Neural cell (in vitro differentiated cells): Measurements from ENCODE around the gene BDKRB1. TPM values are rescaled to one million over a fixed set of nuclear protein-coding genes. Genes with fewer than 3 reads are reported as not detected.

ENCODE experiments used
- H2AFZ ChIP-seq: fragments of 200-600, 300-800 bp; sonication (generic), shearing (Covaris generic); 2 replicates; pipeline ENCODE4 v1.6.0; 2014; ENCODE audit warnings: low read depth, mild to moderate bottlenecking, antibody characterized with exemption, low read length, moderate library complexity
- H3F3A ChIP-seq: fragments of 200-600 bp; shearing (Covaris generic); 2 replicates; pipeline ENCODE4 v1.6.1; 2016; ENCODE audit warnings: mild to moderate bottlenecking, moderate library complexity, mixed read lengths, antibody characterized with exemption, low read length; ENCODE audit not compliant: insufficient read depth, poor library complexity, severe bottlenecking
- H3K27ac ChIP-seq: fragments of 200-600, 300-800 bp; sonication (generic), shearing (Covaris generic); 2 replicates; pipeline ENCODE4 v1.5.1; 2014; ENCODE audit warnings: mild to moderate bottlenecking, low read length, moderate library complexity
- H3K27me3 ChIP-seq: fragments of 300-800, 200-600 bp; sonication (generic), shearing (Covaris generic); 2 replicates; pipeline ENCODE4 v1.6.0; 2014; ENCODE audit warnings: mild to moderate bottlenecking, low read depth, low read length, moderate library complexity; ENCODE audit not compliant: insufficient read depth
- H3K36me3 ChIP-seq: fragments of 300-800, 200-600 bp; sonication (generic), shearing (Covaris generic); 2 replicates; pipeline ENCODE4 v1.5.1; 2014; ENCODE audit warnings: mild to moderate bottlenecking, antibody characterized with exemption, low read length, moderate library complexity; ENCODE audit not compliant: insufficient read depth
- H3K4me2 ChIP-seq: fragments of 300-800, 200-600 bp; sonication (generic), shearing (Covaris generic); 2 replicates; pipeline ENCODE4 v1.6.0; 2014; ENCODE audit warnings: mild to moderate bottlenecking, low read length
- H3K4me3 ChIP-seq: fragments of 300-800, 200-600 bp; sonication (generic), shearing (Covaris generic); 2 replicates; pipeline ENCODE4 v1.5.1; 2014; ENCODE audit warnings: mild to moderate bottlenecking, low read length, moderate library complexity
- H3K79me2 ChIP-seq: fragments of 200-600 bp; shearing (Covaris generic); replicated peaks from 2 replicates; pipeline ENCODE4 v1.6.0; 2014; ENCODE audit warnings: mild to moderate bottlenecking, low read length, moderate library complexity; ENCODE audit not compliant: insufficient read depth
- H3K9ac ChIP-seq: fragments of 300-800, 200-600 bp; sonication (generic), shearing (Covaris generic); 2 replicates; pipeline ENCODE4 v1.6.1; 2016; ENCODE audit warnings: mild to moderate bottlenecking, low read length, mixed read lengths
- H3K9me2 ChIP-seq: fragments of 200-600 bp; shearing (Covaris generic); 2 replicates; pipeline ENCODE4 v1.6.1; 2016; ENCODE audit warnings: mild to moderate bottlenecking, low read length, mixed read lengths; ENCODE audit not compliant: insufficient read depth
- H3K9me3 ChIP-seq: fragments of 200-600, 300-800 bp; sonication (generic), shearing (Covaris generic); 2 replicates; pipeline ENCODE4 v1.6.1; 2016; ENCODE audit warnings: mild to moderate bottlenecking, mixed run types, low read length, moderate library complexity, mixed read lengths
- H4K20me1 ChIP-seq: fragments of 200-600 bp; shearing (Covaris generic); 2 replicates; pipeline ENCODE4 v1.6.1; 2016; ENCODE audit warnings: mild to moderate bottlenecking, mixed run types; ENCODE audit not compliant: insufficient read depth
- EP300 ChIP-seq: fragments of 450-650 bp; conservative IDR thresholded peaks from 2 replicates; pipeline ENCODE4 v1.6.1; 2014; ENCODE audit warnings: antibody characterized with exemption, mild to moderate bottlenecking, moderate library complexity; ENCODE audit not compliant: poor library complexity, severe bottlenecking
- EZH2 ChIP-seq: fragments of 200-600, 300-800 bp; shearing (Covaris generic), sonication (generic); IDR thresholded peaks from 2 replicates; pipeline ENCODE4 v1.6.1; 2014; ENCODE audit warnings: antibody characterized with exemption, low read length, borderline replicate concordance, mild to moderate bottlenecking; ENCODE audit not compliant: insufficient read depth, poor library complexity, severe bottlenecking
- MXI1 ChIP-seq: fragments of 450-650 bp; conservative IDR thresholded peaks from 2 replicates; pipeline ENCODE4 v1.6.1; 2014; ENCODE audit warnings: antibody characterized with exemption, mild to moderate bottlenecking; ENCODE audit not compliant: poor library complexity, severe bottlenecking
- POLR2AphosphoS5 ChIP-seq: IDR thresholded peaks from 2 replicates; pipeline ENCODE4 v1.6.1; 2012
- RAD21 ChIP-seq: fragments of 450-650 bp; conservative IDR thresholded peaks from 2 replicates; pipeline ENCODE4 v1.6.1; 2014; ENCODE audit warnings: antibody characterized with exemption, mild to moderate bottlenecking, moderate library complexity
- SMC3 ChIP-seq: fragments of 450-650 bp; conservative IDR thresholded peaks from 2 replicates; pipeline ENCODE4 v1.6.1; 2014; ENCODE audit warnings: antibody characterized with exemption, mild to moderate bottlenecking, moderate library complexity; ENCODE audit not compliant: poor library complexity
- TAF1 ChIP-seq: IDR thresholded peaks from 2 replicates; pipeline ENCODE4 v1.6.1; 2012; ENCODE audit warnings: low read depth
- polyA plus RNA-seq: library from polyadenylated mRNA; depleted of rRNA; stranded (reverse); fragments of >200 nt; gene quantifications from 2 replicates; pipeline ENCODE4 v1.2.3, GENCODE V29; 2014
- TF ChIP-seq, protein P1 (sequence below): fragments of 450-650 bp; IDR thresholded peaks from 2 replicates; pipeline ENCODE4 v1.5.1; 2014; ENCODE audit warnings: antibody characterized with exemption, mild to moderate bottlenecking, moderate library complexity; ENCODE audit not compliant: poor library complexity, severe bottlenecking
- TF ChIP-seq, protein P2 (sequence below): IDR thresholded peaks from 2 replicates; pipeline ENCODE4 v1.6.1; 2012; ENCODE audit warnings: borderline replicate concordance

Gene BDKRB1
- polyA plus RNA-seq, 1 donor from 2014 or later = not detected

GRCh38 chr14:96217376-96217913, 38.6 kb upstream of the BDKRB1 start:
- Histone ChIP-seq H3K9me3 (no peaks in the 10 kb centered on the region), H3F3A (no peaks in the 10 kb centered on the region), H3K4me2 (no peak overlapping the region), H2AFZ (no peak overlapping the region), H3K27me3 (no peaks in the 10 kb centered on the region), H3K4me3 (no peak overlapping the region), H4K20me1 (no peaks in the 10 kb centered on the region), H3K27ac (no peak overlapping the region), H3K9me2 (no peaks in the 10 kb centered on the region), H3K9ac (no peak overlapping the region), H3K36me3 (no peaks in the 10 kb centered on the region), H3K79me2 (no peaks in the 10 kb centered on the region)
- TF ChIP-seq RAD21 (no peak), SMC3 (no peak), MXI1 (no peak)
- TF ChIP-seq, protein P1, sequence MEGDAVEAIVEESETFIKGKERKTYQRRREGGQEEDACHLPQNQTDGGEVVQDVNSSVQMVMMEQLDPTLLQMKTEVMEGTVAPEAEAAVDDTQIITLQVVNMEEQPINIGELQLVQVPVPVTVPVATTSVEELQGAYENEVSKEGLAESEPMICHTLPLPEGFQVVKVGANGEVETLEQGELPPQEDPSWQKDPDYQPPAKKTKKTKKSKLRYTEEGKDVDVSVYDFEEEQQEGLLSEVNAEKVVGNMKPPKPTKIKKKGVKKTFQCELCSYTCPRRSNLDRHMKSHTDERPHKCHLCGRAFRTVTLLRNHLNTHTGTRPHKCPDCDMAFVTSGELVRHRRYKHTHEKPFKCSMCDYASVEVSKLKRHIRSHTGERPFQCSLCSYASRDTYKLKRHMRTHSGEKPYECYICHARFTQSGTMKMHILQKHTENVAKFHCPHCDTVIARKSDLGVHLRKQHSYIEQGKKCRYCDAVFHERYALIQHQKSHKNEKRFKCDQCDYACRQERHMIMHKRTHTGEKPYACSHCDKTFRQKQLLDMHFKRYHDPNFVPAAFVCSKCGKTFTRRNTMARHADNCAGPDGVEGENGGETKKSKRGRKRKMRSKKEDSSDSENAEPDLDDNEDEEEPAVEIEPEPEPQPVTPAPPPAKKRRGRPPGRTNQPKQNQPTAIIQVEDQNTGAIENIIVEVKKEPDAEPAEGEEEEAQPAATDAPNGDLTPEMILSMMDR = no peak
- TF ChIP-seq, protein P2, sequence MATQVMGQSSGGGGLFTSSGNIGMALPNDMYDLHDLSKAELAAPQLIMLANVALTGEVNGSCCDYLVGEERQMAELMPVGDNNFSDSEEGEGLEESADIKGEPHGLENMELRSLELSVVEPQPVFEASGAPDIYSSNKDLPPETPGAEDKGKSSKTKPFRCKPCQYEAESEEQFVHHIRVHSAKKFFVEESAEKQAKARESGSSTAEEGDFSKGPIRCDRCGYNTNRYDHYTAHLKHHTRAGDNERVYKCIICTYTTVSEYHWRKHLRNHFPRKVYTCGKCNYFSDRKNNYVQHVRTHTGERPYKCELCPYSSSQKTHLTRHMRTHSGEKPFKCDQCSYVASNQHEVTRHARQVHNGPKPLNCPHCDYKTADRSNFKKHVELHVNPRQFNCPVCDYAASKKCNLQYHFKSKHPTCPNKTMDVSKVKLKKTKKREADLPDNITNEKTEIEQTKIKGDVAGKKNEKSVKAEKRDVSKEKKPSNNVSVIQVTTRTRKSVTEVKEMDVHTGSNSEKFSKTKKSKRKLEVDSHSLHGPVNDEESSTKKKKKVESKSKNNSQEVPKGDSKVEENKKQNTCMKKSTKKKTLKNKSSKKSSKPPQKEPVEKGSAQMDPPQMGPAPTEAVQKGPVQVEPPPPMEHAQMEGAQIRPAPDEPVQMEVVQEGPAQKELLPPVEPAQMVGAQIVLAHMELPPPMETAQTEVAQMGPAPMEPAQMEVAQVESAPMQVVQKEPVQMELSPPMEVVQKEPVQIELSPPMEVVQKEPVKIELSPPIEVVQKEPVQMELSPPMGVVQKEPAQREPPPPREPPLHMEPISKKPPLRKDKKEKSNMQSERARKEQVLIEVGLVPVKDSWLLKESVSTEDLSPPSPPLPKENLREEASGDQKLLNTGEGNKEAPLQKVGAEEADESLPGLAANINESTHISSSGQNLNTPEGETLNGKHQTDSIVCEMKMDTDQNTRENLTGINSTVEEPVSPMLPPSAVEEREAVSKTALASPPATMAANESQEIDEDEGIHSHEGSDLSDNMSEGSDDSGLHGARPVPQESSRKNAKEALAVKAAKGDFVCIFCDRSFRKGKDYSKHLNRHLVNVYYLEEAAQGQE = no peak

- H3F3A ChIP-seq = no peaks in the 10 kb centered on the region
- H3K27ac ChIP-seq = no peak overlapping the region
- no peaks in the 10 kb centered on the region for H3K9me2 ChIP-seq
- H3K9ac ChIP-seq = no peak overlapping the region
- H3K4me2 ChIP-seq = no peak overlapping the region
- no peaks in the 10 kb centered on the region for H3K9me3 ChIP-seq
- H3K79me2 ChIP-seq = no peaks in the 10 kb centered on the region
- H3K27me3 ChIP-seq = no peaks in the 10 kb centered on the region
- no peak overlapping the region for H2AFZ ChIP-seq
- H3K4me3 ChIP-seq = no peak overlapping the region
- TF ChIP-seq, protein P2 = no peak
- no peak for TF ChIP-seq RAD21
- TF ChIP-seq EZH2 = no peak
- TF ChIP-seq SMC3 = no peak
- TF ChIP-seq MXI1 = no peak
- no peak for TF ChIP-seq POLR2AphosphoS5
- TF ChIP-seq, protein P1 = no peak
- TF ChIP-seq EP300 = no peak
- no peak for TF ChIP-seq TAF1
- H3K36me3 ChIP-seq = no peaks in the 10 kb centered on the region
- no peaks in the 10 kb centered on the region for H4K20me1 ChIP-seq
These were observed 34.8 kb upstream of the BDKRB1 start for GRCh38 chr14:96221109-96221650.
